GM12891 (cell line): ENCODE data around the gene SLC9A4.

Experiments
- POLR2A ChIP-seq: IDR thresholded peaks from 2 replicates; pipeline ENCODE4 v1.6.1; 2011; ENCODE audit warnings: low read depth, low read length, control low read depth
- POLR2AphosphoS5 ChIP-seq: IDR thresholded peaks from 2 replicates; pipeline ENCODE4 v1.6.1; 2011; ENCODE audit warnings: low read depth, low read length, control low read depth
- SPI1 ChIP-seq: IDR thresholded peaks from 2 replicates; pipeline ENCODE4 v1.6.1; 2011; ENCODE audit warnings: low read depth, low read length, control low read depth

DNA sequence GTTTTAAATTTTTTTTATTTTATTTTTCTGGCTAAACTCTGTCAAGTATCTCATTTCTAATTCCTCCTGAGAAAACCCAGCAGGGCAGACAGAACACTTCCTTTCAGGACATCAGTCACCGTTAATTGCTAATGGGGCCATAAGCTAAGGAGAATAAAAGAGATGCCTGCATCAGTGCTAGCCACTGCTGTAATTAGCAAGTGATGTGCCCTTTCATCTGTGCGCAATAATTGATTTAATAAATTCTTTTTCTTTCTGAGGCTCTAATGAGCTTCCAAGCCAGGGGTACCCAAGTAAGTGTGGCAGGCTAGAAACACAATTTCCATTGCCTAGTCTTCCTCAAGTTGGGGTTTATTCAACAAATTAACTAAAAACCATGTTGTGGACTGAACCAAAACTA lies 65.5 kb downstream of the SLC9A4 start:
- TF ChIP-seq SPI1 = no peak
- TF ChIP-seq POLR2A = no peak
- no peak for TF ChIP-seq POLR2AphosphoS5
